Occipital lobe (tissue), 2 donors: ENCODE data around the gene ARID1B. TPM values are rescaled to one million over a fixed set of nuclear protein-coding genes. Genes with fewer than 3 reads are reported as not detected.

Experiments
- DNase-seq: peaks from one replicate; lab custom pipeline; 2025; lab: John Stamatoyannopoulos, UW
- total RNA-seq: library from RNA; depleted of rRNA; stranded (reverse); fragments of >200 nt; gene quantifications from one replicate; pipeline ENCODE4 v1.2.3, GENCODE V29; 2014

Gene ARID1B
- total RNA-seq, 1 donor from 2014 or later = 95.8 TPM

DNA sequence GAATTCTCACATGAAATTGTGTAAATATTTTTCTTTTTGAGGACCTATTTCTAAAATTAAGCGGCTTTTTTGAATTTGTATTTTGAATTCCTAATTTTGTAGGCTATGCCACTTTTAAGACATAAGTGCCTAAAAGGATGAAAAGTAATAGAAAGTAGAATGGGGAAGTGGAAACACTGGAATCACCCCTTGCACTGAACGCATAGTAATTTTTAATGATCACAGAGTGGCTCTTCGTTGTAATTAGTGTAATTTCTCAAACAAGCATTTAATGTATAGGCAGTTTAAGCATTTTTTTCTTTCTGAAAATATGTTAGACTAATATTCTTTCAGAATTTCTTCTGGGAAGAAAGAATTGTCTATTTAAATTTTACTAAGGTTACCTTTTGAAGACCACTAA, 73.2 kb downstream of the ARID1B start:
- DNase-seq = no peak

DNA sequence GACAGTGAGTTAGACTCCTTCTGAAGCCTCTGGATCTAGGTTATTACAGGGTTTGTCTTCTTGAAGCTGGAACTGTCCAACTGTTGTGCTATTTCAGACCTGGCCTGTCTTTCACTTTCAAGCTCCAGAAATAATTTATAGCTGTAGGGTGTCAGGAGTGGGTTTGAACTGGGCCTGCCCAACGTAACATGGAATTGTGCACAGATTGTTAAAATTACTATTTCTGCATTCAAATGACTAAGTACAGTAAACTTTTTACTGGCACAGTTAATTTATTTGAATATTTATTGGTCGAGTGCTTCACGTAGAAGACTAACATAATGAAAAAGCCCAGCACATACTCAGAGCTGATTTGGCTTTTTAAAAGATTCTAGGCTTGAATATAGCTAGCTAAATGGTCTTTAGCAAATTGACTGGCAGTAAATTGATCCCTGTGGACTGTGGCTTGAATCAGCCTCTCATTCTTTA, 74.3 kb downstream of the ARID1B start:
- DNase-seq = no peak

DNA sequence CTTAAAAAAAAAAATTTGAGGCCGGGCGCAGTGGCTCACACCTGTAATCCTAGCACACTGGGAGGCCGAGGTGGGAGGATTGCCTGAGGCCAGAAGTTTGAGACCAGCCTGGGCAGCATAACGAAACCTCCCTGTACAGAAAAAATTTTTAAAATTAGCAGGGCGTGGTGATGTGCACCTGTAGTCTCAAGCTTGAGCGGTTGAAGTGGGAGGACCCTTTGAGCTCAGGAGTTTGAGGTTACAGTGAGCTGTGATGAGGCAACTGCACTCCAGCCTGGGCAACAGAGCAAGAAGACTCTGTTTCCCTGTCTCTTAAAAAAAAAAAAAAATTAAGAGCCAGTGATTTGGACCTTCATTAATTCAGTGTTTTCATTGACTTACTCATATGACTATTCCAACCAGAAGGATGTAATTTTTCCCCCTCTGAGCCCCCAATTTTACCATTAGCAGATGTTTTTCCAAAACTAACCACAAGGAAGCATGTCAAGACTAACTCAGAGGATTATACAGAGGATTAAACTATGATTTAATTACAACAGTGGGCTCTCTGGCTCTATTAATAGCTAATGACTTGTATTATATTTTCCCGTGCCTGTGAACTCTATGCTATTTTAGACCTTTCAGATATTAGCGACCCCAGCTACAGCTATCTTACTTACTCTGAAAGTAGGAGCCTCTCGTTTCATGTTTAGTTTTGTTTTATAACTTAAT, 75.1 kb downstream of the ARID1B start:
- no peak for DNase-seq

DNA sequence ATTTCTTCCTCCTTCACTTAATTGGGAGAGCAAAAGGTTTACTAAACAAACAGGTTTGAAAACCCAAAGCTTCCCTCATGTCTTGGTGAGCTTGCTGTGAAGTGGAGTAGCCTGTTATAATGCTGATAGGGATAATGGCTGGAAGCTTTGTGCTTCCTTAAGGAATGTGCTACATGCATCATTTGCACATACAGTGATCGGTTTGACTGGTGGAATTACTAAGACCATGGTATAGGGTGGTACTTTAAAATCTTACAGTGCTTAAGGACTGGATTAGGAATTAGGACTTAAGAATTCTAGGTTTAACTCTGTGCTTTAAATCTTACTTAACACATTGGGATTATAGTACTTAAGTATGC, 75.7 kb downstream of the ARID1B start:
- no peak for DNase-seq

DNA sequence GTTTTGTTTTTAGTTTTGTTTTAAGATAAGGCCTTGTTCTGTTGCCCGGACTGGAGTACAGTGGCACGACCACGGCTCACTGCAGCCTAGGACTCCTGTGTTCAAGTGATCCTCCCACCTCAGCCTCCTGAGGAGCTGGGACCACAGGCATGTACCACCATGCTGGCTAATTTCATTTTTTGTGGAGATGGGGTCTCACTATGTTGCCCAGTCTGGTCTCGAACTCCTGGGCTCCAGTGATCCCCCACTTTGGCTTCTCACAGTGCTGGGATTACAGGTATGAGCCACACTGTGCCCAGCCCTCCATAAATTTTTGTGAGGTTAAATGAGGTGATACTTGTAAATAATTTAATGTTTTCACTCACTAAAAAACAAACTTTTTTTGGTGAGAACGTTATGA, 76.6 kb downstream of the ARID1B start:
- no peak for DNase-seq

DNA sequence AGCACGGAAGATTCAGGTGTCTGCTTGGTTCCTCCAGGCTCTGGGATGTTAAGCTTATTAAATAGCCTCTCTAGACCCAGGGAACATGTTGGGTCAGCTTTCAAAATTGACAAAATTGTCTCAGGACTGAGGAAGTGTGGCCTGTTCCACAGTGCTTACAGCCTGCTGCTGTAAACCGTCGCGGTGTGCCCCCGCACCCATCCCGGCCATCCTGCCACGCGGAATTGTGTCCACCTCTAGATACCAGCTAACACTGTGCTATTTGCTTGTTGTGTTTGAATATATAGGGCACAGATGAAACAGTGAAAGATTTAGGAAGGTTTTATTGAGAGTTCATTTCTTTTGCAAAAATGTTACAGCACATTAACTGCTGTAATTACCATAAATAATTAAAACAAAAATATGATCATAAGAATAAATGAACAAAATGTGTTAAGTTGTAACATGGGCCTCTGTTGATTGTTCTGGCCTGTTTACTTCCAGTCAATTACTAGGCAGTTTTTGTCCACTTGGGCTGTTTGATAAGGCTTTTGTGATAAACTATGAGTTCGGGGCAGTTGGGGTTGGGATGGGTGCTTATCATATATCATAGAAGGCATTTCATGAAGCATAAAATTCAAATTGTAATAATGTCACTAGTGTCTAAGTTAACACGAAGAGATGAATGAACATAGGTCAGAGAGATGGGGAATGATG, 77.4 kb downstream of the ARID1B start:
- DNase-seq = no peak

DNA sequence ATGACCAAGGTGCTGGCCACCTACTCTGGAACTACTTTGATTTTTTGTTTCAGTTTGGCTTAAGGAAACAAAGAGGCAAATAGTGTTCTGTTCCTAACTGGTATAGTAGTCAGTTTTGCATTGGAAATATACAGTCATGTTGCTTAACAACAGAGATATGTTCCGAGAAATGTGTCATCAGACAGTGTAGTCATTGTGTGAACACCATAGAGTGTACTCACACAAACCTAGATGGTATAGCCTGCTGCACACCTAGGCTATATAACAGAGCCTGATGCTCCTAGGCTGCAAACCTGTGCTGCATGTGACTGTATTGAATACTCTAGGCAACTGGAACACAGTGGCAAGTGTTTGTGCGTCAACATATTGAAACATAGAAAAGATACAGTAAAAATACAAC, 80.4 kb downstream of the ARID1B start:
- no peak for DNase-seq

DNA sequence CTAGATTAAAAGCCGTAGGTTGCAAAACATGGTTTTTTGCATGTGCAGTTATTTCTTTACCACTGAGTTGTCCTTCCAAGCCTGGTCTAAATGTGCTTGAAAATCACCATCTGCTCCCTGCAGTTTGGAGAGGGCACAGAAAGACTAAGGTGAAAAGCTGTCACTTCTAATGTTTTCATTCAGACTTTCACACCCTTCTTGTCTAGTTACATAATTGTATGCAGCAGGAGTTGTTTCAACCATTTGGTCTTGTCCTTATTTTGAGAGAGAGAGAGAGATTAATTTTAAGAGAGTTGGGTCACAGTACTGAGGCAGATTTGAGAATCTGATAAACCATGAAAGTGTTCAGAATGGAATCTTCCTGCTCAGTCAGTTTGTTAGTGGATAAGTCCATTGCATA, 82.5 kb downstream of the ARID1B start:
- no peak for DNase-seq

DNA sequence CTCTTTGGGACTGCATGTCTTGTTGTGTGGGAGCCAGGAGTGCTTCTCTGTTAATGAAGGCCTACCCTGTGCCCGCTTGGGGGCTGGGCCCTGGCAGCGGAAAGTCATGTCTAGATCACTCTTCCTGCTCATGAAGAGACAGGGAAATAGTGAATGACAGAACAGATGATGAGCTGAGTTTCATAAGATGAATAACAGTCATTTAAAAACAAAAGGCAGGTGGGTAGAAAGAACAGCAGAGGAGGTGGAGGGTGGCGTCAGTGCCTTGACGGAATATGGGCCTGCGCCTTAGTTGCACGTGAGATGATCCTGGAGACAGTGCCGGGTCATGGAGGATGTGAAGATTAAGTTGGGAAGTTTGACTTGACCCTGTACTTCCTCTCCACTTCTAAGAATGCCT, 85.5 kb downstream of the ARID1B start:
- no peak for DNase-seq

DNA sequence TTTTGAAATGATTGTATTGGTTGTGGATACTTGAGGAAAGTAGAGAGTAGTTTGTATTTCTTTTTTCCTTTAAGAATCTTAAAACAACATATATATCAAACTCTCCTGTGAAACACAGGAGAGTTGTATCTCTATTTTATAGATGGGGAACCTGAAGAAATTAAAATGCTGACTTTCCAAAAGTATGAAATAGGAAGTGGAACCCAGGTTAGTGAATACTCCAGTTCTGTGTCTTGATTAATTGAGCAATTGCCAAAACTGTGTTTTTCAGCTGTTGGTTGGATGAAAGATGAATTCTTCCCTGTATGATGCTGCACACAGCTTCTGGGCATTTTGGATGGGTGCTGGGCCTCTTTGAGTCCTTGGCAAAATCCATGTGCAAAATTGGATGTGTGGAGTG, 86.3 kb downstream of the ARID1B start:
- DNase-seq = no peak

DNA sequence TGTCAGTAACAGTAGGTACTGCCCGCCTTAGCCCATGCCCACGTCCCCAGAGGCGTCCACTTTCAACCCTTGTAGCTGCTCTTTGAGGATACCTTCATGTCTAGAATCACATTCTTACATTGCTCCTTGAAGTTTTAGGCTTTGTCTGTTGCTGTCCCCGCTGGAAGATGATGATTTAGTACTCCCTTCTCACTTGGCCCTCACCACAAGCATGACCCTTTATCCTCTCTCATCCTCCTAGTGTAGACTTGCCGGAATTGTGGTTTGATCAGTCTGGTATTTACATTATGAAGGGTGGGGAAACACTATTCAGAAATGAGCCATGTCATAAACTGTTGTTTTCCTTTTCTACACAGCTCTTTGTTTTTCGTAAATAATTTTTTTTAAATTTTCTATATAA, 87.4 kb downstream of the ARID1B start:
- no peak for DNase-seq

DNA sequence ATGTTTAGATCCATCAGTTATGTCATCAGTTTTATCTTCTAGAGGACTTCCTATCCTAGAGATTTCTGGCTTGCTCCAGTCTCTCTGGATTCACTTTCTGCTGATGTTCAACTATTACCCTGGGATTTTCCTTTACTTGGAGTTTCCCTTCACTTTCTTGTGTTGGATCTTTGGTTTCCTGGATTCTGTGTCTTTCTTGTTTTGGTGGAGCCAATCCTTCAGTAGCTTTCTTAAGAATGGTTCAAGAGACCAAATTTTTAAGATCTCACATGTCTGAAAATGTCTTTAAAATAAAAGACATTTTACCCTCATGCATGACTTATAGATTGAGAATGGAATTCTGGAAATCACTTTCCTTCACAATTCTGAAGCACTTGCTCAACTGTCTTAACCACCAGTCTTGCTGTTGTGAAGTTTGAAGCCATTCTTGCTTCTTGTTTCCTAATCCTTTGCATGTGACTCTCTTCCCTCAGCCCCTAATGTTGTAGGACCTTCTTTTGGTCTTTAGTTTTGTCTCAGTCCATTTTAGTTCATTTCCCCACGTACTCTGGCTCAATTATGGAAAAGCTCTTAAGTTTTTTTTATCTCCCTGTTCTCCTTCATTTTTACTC, 87.9 kb downstream of the ARID1B start:
- no peak for DNase-seq

DNA sequence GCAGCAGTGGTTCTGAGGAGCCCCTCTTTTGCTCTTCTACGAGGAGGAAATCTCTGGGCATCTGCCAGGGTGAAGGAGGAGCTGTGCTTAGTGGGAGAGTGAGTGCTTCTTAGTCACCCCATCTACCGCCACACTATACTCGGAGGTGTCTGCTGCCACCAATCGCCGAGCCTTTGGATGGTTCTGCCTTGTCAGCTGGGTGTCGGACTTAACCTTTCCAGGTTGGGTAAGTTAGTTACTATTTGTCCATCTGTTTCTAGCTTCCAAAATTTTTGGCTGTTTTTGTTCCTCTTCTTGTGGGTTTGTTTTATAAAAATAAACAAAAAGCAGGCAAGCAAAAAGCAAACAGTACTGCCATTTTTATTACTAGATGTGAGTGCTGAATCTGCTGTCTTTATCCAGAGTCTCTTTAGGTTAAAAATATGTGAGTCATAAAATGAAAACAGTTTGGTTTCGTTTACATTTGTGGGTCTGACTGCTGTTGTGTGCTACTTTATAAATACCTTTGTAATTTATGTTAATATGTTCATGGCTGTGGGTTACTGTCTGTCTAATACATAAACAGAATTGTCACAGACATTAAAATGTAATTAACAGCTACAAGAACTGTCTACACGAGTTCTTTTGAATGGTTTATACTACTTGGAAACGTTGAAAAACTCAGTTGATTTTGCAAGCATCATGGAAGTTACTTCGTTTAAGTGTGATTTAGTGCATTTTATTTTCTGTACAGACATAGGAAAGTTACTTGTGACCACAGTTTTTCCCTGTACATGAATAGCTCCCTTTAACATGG, 89.2 kb downstream of the ARID1B start:
- DNase-seq = peak; percentile 32

DNA sequence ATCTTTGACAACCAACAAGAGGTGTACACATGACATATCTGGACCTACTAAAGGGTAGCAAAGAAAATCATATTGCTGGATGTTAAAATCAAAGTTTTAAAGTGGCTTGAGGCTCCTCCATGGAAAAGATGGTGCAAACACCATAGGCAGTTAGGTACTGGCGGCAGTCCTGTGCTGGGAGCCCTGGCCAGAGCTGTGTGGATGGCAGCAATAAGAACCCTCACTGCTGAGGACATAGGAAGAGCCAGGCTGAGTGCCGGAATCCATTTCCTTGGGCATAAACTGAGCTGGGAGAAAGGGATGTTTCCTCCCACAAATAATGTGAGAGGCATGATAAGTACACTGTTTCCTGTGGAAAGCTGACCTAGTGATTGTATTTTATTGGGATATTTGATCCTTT, 89.9 kb downstream of the ARID1B start:
- no peak for DNase-seq

DNA sequence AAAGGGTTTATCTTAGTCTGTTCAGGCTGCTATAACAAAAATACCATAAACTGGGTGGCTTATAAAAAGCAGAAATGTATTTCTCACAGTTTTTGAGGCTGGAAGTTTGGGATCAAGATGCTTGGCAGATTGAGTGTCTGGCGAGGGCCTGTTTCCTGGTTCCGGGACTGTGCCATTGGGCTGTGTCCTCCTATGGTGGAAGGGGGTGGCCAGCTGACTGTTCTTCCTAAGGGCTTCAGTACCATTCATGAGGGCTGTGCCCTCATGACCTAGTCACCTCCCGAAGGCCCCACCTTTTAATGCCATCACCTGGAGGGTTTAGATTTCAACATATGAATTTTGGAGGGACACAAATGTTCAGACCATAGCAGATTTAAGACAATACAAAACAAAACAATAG, 91.2 kb downstream of the ARID1B start:
- no peak for DNase-seq

DNA sequence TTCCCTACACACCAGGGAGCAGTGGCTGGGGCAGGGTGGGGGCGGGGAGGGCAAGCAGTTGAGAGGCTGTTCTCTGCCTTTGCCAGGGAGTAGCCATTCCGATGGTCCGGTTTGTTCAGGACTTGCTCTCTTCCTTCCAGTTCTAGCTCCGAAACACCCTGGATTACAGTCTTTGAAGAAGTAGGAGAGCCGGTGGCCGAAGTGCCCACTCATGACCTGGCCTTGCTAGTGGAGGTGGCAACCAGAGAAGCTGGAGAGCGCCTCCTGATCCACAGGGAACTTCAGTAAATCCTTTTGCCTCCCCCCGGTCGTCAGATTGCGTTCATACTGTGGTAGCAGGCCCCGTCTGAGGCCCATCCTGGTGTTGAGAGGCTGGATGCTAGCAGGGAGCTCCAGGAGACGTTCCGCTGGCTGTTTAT, 92.8 kb downstream of the ARID1B start:
- no peak for DNase-seq

DNA sequence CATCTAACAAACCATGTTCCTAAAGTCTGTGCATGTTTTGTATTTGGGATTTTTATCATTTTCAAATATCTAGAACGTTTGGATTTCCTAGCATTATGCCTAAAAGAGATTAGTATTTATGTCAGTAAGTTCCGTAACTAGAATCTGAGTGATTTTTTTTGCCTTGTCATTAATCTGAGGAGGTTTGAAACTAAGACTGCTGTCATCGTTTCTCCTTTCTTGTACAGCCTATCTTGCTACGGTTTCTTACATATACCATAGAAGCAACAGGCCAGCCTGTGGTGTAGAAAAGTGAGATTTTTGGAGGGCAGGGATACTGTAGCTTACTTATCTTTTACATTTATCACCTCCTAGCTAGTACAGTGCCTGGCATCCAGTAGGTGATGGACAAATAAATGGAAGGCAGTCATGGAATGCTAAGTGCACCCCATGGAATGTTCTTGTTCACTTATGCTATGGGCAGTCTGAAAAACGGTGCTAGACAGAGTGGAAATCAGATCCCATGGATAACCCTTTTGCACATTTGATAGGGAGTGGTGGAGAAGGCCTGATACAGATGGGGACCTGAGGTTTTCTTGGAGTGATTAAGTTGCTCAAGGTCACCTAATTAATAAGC, 93.9 kb downstream of the ARID1B start:
- DNase-seq = no peak

DNA sequence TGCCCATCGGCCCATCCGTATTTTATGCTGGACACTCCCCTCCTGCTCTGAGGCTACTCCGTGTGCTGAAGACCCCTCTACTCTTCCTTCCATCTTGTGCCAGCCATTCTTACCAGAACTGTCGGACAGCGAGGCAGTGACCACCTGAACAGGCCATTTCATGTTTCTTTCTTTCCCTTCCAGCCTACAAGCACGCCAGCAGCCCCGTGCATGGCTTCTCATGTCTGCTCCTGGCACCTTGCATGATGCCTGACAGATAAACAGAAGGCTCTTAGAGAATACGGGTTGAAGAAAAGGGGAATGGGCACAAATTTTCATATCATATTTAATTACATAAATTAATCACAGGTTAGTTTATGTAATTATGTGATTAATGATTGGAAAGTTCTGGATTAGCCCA, 95.7 kb downstream of the ARID1B start:
- no peak for DNase-seq

DNA sequence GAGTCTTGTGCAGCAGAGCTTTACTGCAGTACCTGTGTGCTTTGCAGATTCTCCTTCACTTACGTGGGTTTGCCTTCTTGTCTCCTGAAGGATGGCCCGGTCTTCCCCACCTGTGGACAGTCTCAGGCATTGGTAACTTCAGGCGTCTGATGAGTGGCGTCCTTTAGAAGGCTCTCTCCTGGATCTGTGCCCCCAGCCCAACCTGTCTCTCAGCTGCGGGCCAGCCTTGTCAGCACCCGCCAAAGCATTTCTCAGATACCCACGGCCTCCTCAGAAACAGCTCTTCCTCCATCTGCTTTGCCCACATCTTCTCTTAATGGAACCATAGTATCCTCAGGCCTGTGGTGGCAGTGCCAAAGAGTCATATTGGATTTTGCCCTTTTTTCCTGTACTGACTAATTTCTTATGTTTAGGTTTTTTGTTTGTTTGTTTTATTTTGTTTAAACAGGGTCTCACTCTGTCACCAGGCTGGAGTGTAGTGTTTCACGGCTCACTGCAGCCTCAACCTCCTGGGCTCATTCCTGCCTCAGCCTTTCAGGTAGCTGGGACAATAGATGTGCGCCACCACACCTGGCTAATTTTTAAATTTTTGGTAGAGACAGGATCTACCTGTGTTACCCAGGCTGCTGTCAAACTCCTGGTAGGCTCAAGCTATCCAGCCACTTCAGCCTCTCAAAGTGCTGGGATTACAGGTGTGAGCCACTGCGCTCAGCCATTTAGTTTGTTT, 96.6 kb downstream of the ARID1B start:
- no peak for DNase-seq

DNA sequence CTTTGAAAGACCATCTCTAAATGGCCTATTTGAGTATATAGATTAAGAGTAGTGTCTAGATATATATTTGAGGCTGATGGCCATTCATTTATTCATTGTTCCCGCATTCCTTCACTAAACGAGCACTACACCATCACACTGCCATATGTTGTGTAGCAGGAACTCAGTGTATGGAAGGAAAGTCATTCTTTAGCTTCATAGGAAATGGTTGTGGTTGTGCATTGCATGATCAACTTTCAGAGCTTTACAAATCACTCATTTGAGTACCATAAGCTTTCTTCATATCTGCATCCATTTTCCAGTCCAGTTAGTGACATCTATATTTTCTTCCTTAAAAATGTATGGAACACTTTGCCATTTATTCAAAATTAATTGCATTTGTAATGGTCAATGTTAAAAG, 97.9 kb downstream of the ARID1B start:
- DNase-seq = no peak

DNA sequence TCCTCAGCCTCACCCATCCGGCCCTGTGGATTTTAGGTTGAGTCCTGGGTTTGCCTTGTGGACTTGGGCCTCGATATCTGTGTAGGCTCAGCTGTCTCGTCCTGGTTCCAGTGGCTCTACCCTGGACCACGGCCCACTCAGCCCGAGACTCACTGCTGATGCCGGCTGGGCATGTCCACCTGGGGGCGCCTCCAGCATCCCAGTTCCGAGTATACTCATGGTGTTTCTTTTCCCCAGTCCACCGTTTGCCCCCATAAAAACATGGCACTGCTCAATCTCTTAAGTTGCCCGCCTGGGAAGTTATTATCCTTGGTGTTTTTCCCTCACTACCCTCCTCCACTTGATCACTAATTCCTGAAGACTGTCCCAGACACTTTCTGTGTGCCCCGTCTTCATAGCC, 99.1 kb downstream of the ARID1B start:
- DNase-seq = no peak
